Activated T-cell treated with anti-CD3 and anti-CD28 coated beads, Interleukin-2, amount 50 U/mL, for 72 hours (primary cell): ENCODE measurements around the gene CBLB. TPM values are rescaled to one million over a fixed set of nuclear protein-coding genes. Genes with fewer than 3 reads are reported as not detected.

Experiments
- ATAC-seq, 2 donors: fragments of 150-1000 bp; cut with Tn5 transposase; replicated peaks in 1 of 2; 2 replicates each; pipeline ENCODE4 v1.10.0; 2021; ENCODE audit warnings: moderate library complexity in 2 of 2, mild to moderate bottlenecking in 1 of 2
- DNase-seq, 2 donors: peaks; one replicate each; pipeline ENCODE4 v3.0.0; 2021 to 2022; ENCODE audit warnings: mixed read lengths in 1 of 2
- H3K27ac Mint-ChIP-seq: one replicate; pipeline ENCODE4 v1.8.0; 2022; ENCODE audit warnings: mild to moderate bottlenecking, moderate library complexity, mixed read lengths
- H3K27me3 Mint-ChIP-seq: one replicate; pipeline ENCODE4 v1.8.0; 2022; ENCODE audit warnings: low read depth, mixed read lengths
- H3K36me3 Mint-ChIP-seq, 2 donors: one replicate each; pipeline ENCODE4 v1.8.0; 2022; ENCODE audit warnings: mixed read lengths in 2 of 2, mild to moderate bottlenecking in 1 of 2; ENCODE audit not compliant: insufficient read depth in 2 of 2
- H3K4me1 Mint-ChIP-seq: one replicate; pipeline ENCODE4 v1.8.0; 2022; ENCODE audit warnings: low read depth, mixed read lengths
- H3K4me3 Mint-ChIP-seq, 2 donors: one replicate each; pipeline ENCODE4 v1.8.0; 2022; ENCODE audit warnings: mild to moderate bottlenecking in 2 of 2, mixed read lengths in 2 of 2, moderate library complexity in 2 of 2
- H3K9me3 Mint-ChIP-seq, 2 donors: one replicate each; pipeline ENCODE4 v1.8.0; 2022; ENCODE audit warnings: mixed read lengths in 2 of 2
- total RNA-seq, 2 donors: library from RNA; stranded (reverse); gene quantifications; one replicate each; pipeline ENCODE4 v1.2.3, GENCODE V29; 2022

Gene CBLB
- total RNA-seq, 2 donors from 2014 or later = 159 to 191 TPM

DNA sequence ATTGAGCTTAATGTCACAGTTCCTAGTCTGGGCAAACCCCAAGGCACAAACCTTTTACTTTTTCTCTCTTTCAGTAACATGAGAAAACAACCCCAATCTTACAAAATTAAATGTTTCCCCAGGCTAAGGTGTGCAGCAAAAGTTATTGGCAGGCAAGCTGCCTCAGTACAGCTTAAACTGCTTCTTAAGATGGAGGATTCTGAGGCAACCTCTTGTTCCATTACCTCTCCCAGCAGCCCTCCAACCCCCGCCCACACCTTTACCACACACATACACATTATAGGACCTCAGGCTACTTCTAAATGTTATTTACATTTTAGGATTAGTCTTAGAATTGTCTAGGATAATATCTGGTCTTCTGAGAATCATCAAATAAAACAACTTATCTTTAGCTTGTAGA, 22.3 kb upstream of the CBLB start:
- ATAC-seq (peak in 1 of 2 donors; percentile 62), DNase-seq (peak in 1 of 2 donors; percentile 9)
- Mint-ChIP-seq H3K27me3 (no peaks in the 10 kb centered on the region), H3K27ac (peak overlapping the region; percentile 97), H3K36me3 (no peaks in the 10 kb centered on the region), H3K9me3 (no peaks in the 10 kb centered on the region), H3K4me3 (peak overlapping the region; percentile 46 to 89), H3K4me1 (peaks cover 14% of the 10 kb centered on the region)

DNA sequence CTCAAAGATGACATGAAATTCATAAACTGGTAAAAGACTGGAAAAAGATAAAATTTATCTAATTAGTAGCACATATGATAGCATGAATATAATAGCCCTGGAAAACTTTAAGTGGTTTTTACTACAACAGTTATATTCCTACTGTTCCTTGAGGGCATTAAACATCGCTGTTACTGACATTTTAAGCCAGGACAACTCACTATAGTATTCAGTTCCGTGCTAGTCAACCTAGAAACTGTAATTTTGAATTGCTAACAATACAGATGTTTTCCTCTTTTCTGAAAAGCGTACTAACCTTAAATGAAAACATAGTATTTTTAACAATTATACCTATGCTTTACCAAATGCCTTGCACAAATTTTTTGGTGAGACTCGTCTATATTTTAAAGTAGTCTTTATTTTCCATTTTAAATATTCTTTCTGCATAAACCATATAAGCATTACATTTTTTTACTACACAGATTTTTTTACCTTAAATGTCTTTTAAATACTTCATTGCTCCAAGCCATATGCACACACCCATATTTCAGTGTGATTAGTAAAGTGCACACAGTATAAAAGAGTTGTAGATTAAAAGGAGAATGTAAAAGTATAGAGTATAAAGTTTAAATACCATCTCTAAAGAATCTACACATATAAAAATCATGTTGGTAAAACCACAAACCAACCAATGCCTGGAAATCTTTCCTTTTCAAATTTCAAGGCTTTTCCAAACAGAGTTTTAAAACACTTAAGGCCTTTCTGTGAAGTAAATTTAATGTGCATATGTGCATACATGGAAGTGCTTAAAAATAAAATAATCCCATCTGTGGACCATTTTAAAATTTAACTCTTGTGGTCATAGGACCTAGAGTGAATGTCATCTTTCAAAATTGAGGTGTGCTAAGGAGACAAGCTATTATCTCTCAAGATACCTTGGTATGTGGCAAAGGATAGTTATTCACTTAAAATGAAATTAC, 20.1 kb upstream of the CBLB start:
- Mint-ChIP-seq H3K27me3 (no peaks in the 10 kb centered on the region), H3K27ac (no peak overlapping the region), H3K4me3 (no peak overlapping the region), H3K4me1 (peaks cover 15% of the 10 kb centered on the region), H3K36me3 (peaks cover 0 to 1% of the 10 kb centered on the region in 2 donors), H3K9me3 (no peaks in the 10 kb centered on the region)
- ATAC-seq (no peak), DNase-seq (no peak)

DNA sequence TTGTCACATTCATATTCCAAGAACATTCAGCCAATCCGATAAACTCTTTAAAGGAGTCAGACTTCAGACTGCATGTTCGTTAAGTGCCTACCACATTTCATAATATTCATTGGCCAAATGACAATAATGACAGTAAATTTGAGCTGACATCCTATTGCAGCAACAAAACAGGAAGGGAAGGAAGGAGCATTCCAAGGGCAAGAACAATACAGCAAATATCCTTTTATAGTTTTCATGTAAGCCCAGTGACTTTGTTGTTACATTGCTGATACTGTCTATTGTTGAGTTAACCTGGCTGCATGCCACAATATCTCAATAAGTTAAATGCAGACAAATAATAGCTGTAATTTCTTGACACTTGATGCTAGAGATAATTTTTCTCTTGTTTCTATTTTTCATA, 16.4 kb upstream of the CBLB start:
- Mint-ChIP-seq H3K36me3 (peaks cover 1 to 3% of the 10 kb centered on the region in 2 donors), H3K4me3 (no peak overlapping the region), H3K9me3 (peaks cover 0 to under 1% of the 10 kb centered on the region in 2 donors), H3K27ac (no peak overlapping the region), H3K4me1 (peaks cover 10% of the 10 kb centered on the region), H3K27me3 (no peaks in the 10 kb centered on the region)
- DNase-seq (no peak), ATAC-seq (no peak)

DNA sequence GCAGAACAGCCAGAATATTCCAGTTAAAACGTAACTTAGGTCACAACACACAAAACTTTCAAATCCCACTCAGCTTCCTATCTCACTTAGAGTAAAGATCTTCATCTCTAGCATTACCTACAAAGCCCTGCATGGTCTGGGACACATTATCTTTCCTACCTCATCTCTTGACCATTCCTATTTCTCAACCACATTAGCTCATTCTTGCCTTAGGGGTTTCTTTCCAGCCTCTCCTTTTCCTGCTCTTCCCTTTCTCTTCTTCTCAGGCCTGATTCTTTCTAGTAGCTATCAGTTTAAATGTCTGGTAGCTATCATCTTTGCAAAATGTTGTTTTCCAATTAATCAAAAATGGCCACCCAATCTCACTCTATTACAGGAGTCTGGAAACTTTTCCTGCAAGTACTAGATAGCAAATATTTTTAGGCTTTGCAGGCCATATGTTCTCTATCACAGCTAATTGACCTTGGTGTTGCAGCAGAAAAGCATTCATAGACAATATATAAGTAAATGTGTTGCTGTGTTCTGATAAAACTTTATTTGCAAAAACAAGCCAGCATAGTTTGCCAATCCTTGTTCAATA, 15.1 kb upstream of the CBLB start:
- H3K27ac Mint-ChIP-seq = no peak overlapping the region
- ATAC-seq (no peak), DNase-seq (no peak)
- H3K9me3 Mint-ChIP-seq = peaks cover 0 to 2% of the 10 kb centered on the region in 2 donors
- peaks cover 10% of the 10 kb centered on the region for H3K4me1 Mint-ChIP-seq
- peak overlapping the region; percentile 0 to 30 for H3K4me3 Mint-ChIP-seq
- peaks cover 1 to 4% of the 10 kb centered on the region in 2 donors for H3K36me3 Mint-ChIP-seq
- no peaks in the 10 kb centered on the region for H3K27me3 Mint-ChIP-seq

DNA sequence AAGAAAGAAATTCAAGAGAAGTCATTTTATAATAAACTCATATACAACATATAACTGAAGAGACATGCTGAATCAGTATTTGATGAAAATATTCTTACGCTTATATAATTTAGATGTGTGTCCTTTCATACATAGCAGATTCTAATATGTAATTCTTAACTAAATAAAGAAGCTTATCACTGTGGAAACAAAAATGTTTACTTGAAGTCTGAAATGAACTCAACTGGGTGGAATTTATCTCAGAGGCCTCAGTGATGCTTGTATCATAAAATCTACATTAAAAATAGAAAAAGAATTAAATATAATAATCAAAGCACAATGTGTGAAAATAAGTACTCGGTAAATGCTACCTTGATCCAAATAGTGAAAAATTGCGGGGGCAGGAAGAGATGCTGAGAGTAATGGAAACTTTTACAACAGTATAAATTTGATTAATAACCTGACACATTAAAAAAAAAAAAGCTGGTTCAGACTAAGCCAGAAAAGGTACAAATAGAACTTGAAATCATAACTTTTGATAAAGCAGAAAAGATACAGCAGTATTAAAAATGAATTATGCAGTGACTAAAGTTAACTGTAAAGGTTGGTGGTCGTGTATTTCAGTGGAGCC, 12.0 kb upstream of the CBLB start:
- Mint-ChIP-seq H3K4me1 (peaks cover 35% of the 10 kb centered on the region), H3K27me3 (no peaks in the 10 kb centered on the region)
- DNase-seq = no peak

DNA sequence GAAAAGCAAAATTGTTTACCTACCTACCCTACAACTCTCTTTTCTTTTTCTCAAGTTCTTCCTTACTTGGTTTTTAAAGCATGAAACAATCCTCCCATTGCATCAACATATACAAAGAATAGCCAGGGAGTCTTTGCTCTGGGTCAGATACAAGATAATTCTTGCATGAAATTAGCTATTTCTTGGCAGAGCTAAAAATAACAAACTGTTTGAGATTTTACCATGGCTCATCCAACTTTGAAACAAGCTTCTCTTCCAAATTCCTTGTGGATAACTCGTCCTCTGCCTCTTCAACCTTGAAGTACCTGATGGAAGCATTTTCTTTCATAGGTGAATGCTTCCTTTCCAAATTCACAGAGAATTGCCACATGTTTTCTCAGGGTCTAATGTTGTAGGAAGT, 9.2 kb upstream of the CBLB start:
- H3K36me3 Mint-ChIP-seq = peaks cover 2 to 4% of the 10 kb centered on the region in 2 donors
- DNase-seq (no peak), ATAC-seq (no peak)
- H3K4me3 Mint-ChIP-seq = peak overlapping the region; percentile 11 to 54
- H3K4me1 Mint-ChIP-seq = peaks cover 39% of the 10 kb centered on the region
- no peaks in the 10 kb centered on the region for H3K27me3 Mint-ChIP-seq
- peak overlapping the region; percentile 73 for H3K27ac Mint-ChIP-seq
- H3K9me3 Mint-ChIP-seq = peaks cover 2 to 3% of the 10 kb centered on the region in 2 donors

More for the DNA sequence above, 12.0 kb upstream of the CBLB start:
- no peak overlapping the region for H3K27ac Mint-ChIP-seq
- H3K4me3 Mint-ChIP-seq = no peak overlapping the region
- H3K36me3 Mint-ChIP-seq = peaks cover 4% of the 10 kb centered on the region in 2 donors
- no peak for ATAC-seq
- H3K9me3 Mint-ChIP-seq = peaks cover 2% of the 10 kb centered on the region in 2 donors

DNA sequence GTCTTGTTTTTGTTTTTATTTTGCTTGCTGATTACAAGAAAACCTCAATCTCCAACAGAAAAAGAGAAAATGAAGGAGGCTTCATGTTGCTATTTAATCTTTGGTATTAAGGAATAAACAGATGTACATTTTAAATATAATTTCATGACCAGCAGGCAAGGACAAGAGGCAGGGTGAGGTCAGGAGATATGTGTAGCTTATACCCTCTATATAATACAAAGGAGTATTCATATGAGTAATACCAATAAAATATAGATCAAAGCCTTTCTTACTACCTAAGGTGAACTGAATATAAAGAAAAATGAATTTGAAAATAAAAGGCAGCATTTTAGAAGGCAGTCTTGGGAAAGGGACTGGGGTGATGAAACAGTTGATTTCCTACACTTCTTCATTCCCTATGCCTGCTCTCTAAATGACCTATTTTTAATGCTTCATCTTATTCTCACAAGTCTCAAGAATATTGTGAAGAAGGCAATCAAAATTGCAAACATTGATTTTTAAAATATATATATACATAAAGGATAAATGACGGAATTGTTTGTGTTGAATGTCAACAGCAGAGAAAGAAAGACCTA, 8.6 kb upstream of the CBLB start:
- H3K27ac Mint-ChIP-seq = peak overlapping the region; percentile 99
- peaks cover 2 to 4% of the 10 kb centered on the region in 2 donors for H3K36me3 Mint-ChIP-seq
- H3K4me1 Mint-ChIP-seq = peaks cover 39% of the 10 kb centered on the region
- peak overlapping the region; percentile 70 to 90 for H3K4me3 Mint-ChIP-seq
- ATAC-seq (peak; percentile 32 to 37), DNase-seq (no peak)
- H3K27me3 Mint-ChIP-seq = no peaks in the 10 kb centered on the region
- peaks cover 2 to 3% of the 10 kb centered on the region in 2 donors for H3K9me3 Mint-ChIP-seq

DNA sequence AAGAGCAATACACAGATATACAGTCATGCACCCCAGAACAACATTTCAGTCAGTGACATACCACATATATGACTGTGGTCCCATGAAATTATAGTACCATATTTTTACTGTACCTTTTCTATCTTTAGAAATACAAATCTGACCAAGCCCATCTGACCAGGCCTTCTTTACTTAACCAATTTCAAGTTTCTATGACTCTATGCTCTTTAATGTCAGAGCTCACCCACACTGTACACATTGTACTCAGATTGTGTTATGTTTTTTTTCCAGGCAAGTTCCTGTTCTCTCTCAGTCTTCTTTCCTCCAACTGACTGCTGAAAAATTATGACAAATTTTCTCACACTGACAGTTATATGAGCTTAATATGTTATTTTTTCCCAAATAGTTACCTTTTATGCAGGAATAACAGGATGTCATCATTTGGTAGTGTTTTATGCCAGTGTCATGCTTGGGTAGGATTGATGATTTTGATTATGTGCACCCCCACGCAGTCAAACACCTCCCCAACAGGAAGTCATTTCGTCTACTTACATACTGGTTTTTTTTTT, 8.0 kb upstream of the CBLB start:
- ATAC-seq (peak; percentile 94 to 96), DNase-seq (no peak)
- Mint-ChIP-seq H3K36me3 (peaks cover 2 to 4% of the 10 kb centered on the region in 2 donors), H3K9me3 (peaks cover 2 to 3% of the 10 kb centered on the region in 2 donors), H3K4me1 (peaks cover 39% of the 10 kb centered on the region), H3K27ac (peak overlapping the region; percentile 99), H3K4me3 (peak overlapping the region; percentile 70 to 90), H3K27me3 (no peaks in the 10 kb centered on the region)

DNA sequence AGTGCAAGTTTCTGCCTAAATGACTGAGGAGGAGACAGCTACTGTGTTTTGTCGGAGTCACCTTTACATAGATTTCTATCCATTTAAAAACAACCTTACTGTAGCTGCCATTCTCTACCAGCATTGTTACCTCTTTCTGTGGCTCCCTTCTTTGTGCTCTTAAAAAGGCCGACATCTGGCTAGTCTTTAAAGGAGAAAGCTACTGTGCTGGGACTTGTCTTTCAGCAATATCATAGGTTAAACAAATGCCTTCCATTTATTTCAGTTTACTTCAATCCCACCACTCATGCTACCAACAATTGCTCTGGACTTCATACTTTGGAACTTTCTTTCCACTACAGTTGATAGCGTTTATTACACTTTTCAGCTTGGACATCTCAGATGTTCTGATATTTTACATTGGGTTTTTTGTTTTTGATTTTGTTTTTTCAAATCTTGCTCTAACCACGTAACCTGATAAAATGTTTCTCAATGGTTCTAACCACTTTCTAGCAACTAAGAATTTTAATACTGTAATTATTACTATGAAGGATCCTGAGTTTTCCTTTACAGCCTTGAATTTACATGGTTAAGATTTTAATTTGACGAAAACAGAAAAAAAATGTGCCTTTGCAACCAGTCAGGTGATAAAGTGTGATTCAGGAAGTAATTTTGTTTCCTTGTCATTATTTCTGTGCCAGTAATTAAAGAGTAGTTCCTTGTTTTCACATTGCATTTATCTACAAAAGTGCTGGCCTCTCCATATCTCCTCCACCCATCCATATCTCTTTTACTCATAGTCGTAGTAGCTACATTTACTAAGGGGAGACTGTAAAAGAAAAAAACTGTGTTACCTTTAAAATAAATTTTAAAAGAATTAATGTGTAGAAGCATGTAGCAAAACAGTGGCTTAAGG, 1.3 kb upstream of the CBLB start:
- peak overlapping the region; percentile 99 for H3K27ac Mint-ChIP-seq
- H3K27me3 Mint-ChIP-seq = no peaks in the 10 kb centered on the region
- DNase-seq (no peak), ATAC-seq (no peak)
- peaks cover 0 to 1% of the 10 kb centered on the region in 2 donors for H3K9me3 Mint-ChIP-seq
- H3K4me3 Mint-ChIP-seq = peak overlapping the region in 1 of 2 donors; percentile 89
- H3K4me1 Mint-ChIP-seq = peaks cover 22% of the 10 kb centered on the region
- H3K36me3 Mint-ChIP-seq = peaks cover 18 to 28% of the 10 kb centered on the region in 2 donors

DNA sequence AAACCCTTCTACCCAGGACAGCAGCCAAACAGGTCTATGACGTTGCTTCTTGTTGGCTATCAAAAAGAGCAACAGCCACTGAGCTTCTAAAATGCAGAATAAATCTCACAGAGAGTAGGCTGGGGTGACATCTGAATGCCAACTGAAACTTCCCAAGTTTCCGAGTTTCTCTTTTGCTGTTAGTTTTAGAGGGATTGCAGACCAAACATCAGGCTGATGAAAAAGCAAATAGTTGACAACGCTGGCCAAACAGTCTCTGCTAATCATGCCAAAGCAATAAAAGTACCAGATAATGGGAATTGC, 670 bp upstream of the CBLB start:
- peak overlapping the region in 1 of 2 donors; percentile 89 for H3K4me3 Mint-ChIP-seq

DNA sequence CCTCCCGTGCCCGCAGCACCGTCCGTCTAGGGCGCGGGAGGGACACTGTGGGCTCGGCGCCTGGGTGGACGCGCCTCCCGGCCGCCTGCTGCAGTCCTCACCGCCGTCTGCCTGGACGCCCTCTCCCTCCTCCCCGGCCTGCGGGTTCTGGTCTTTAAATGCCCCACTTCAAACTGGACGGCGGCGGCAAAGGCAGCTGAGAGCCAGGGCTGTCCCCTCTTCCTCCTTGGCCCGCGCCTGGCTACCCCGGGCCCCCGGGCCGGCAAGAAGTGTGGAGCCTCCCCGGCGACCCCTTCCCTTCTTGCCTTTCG, 426 bp downstream of the CBLB start:
- H3K4me1 Mint-ChIP-seq = peaks cover 28% of the 10 kb centered on the region
- H3K27me3 Mint-ChIP-seq = no peaks in the 10 kb centered on the region
- peak overlapping the region; percentile 99 for H3K27ac Mint-ChIP-seq
- peak overlapping the region in 1 of 2 donors; percentile 89 for H3K4me3 Mint-ChIP-seq
- DNase-seq (peak; percentile 32 to 44), ATAC-seq (peak; percentile 5 to 17)
- H3K36me3 Mint-ChIP-seq = peaks cover 20 to 39% of the 10 kb centered on the region in 2 donors
- H3K9me3 Mint-ChIP-seq = no peaks in the 10 kb centered on the region

More for the DNA sequence above, 670 bp upstream of the CBLB start:
- Mint-ChIP-seq H3K36me3 (peaks cover 18 to 34% of the 10 kb centered on the region in 2 donors), H3K27ac (peak overlapping the region; percentile 99), H3K4me1 (peaks cover 22% of the 10 kb centered on the region), H3K9me3 (no peaks in the 10 kb centered on the region), H3K27me3 (no peaks in the 10 kb centered on the region)
- ATAC-seq = no peak
- no peak for DNase-seq
